NCI-H774 (cell line): Measurements from ENCODE around the gene TBX4.

ENCODE experiments used
- DNase-seq: peaks from one replicate; lab custom pipeline; 2025; lab: John Stamatoyannopoulos, UW

Gene TBX4

GRCh38 chr17:61412860-61413660 is 39.2 kb upstream of the TBX4 start:
- no peak for DNase-seq

GRCh38 chr17:61413661-61414126 is 38.5 kb upstream of the TBX4 start:
- no peak for DNase-seq

DNA sequence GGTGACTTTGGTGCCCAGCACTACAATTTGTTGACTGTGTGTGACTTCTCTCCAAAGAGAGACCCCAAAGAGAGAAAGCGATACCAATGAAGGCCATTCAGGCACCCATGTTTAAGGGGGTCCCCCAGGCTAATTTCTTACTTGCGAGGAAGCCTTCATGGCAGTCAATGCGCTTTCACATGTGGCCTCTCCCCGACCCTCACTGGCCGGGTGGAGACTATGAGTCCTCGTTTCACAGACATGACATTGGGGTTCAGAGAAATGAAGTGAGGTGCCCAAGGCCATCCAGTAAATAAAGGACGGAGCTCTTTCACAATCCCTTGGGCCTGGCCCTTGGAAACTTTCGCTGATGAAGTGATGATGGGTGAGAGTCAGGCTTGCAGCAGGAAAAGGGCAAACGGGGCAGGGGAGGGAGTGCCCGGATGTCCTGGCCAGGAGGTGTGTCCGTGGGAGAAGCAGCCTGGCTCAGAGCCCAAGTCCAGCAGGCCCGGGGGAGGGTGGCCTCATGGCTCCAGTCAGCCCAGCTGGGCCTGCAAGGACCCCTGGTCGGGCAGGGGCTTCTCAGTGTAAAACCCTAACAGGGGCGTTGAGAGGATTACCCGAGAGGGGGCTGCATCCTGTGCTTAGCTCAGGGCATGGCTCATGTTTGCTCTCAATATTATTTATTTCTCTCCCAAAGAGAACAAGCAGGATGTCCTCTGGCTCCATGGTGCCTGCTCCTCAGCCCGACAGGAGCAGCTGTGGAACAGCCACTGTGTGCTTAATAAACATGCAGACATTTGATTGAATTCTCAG is 37.9 kb upstream of the TBX4 start:
- DNase-seq, result no peak

- no peak for DNase-seq
Measured at GRCh38 chr17:61414936-61415251, 37.3 kb upstream of the TBX4 start.

- no peak for DNase-seq
Measured at GRCh38 chr17:61415374-61416210, 36.6 kb upstream of the TBX4 start.

DNA sequence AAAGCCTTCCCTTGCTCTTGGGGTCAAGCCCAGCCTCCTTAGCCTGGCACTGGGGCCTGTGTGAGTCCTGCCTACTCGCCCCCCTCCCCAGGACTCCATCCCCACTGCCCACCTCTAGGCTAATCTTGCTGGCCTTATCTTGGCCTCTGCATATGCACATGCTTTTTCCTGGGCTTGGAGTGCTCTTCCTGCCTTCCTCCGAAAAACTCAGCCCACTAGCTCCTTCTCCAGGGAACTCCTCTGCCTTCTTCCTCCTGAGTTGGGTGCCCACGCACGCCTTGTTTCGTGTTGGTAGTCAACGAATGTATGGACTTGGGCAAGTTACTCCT is 36.0 kb upstream of the TBX4 start:
- DNase-seq, result no peak

DNA sequence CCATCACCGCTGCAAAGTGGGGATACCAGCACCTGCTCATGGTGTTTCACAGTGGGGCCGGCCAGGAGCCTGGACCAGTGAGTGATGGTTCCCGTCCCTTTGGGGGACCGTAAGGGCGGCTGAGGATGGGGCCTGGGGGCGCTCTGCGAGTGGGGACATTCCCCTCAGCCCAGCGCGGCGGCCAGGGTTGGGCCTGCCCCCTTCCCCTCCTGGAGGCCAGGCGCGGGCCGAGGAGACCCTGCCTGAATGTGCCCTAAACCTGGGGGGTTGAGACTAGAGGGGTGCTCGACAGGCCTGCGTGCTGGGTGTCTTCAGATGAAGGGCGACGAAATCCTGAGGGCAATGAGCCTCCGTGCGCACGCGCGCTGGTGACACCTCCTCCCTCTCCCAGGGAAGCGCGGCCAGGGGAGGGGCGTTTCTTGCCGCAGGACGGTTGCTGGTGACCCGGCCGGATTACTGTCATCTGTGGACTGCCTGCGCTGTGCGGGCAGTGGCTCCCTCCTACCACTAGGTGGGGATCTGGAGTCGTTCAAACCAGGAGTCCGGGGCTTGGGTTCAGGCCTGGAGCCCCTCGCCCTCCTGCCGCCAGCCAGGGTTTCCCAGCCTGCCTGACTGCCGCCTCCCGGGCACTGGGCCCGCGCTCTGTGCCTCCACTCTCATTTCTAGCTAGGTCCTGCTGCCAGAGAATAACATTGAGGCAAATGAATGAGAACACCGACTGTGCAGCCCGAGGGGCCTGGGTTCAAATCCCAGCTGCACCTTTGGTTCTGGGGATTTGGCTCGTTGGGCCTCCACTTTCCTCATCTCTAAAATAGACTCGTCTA is 35.5 kb upstream of the TBX4 start:
- peak; percentile 83 for DNase-seq

- no peak for DNase-seq
Measured at GRCh38 chr17:61418449-61418848, 33.8 kb upstream of the TBX4 start.

GRCh38 chr17:61419496-61420046 is 32.7 kb upstream of the TBX4 start:
- no peak for DNase-seq

DNA sequence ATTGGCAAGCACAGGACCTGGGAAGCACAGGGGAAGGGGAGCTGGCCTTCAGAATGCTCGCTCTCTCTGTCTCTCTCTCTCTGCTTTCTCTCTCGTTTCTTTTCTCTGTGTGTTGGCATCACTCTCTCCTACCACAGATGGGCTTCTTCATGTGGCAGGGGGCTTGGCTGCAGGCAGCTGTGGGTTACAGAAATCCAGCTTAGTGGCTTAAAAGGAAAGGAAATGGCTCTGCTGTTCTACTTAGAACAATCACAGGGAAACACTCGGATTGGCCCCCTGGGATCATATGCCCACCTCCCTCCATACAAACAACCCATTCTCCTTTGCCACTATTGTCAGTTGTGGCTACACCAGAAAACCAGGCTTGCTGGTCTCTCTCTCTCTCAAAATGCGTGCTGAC is 32.2 kb upstream of the TBX4 start:
- no peak for DNase-seq

DNA sequence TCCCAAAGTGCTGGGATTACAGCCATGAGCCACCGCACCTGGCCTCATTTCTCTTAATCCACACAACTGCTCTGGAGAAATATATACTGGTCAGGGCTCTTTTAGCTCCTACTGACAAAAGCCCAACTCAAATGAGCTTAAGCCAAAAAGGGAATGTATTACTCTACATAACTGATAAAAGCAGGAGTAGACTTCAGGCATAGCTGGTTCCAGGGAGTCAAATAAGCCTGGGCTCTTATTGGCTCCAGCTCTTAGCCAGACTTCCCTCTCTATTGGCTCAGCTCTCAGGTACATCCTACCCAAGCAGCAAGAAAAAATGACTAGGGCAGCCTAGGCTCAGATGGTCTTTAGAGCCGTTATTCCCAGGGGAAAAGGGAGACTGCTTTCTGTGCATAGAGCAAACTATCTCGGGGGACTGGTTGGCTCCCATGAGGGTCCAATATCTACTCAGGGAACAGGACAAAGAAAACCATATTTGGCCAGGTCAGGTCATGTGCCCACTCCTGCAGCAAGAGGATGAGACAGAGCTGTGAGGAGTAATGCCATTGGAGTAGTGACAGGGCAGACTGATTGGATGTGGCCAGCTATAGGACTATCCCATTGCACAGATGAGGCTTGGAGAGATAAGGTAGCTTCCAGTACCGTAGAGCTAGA is 31.4 kb upstream of the TBX4 start:
- no peak for DNase-seq

GRCh38 chr17:61421460-61421859 is 30.8 kb upstream of the TBX4 start:
- DNase-seq, result no peak

- DNase-seq, result no peak
Measured at GRCh38 chr17:61422116-61422799, 30.0 kb upstream of the TBX4 start.

DNA sequence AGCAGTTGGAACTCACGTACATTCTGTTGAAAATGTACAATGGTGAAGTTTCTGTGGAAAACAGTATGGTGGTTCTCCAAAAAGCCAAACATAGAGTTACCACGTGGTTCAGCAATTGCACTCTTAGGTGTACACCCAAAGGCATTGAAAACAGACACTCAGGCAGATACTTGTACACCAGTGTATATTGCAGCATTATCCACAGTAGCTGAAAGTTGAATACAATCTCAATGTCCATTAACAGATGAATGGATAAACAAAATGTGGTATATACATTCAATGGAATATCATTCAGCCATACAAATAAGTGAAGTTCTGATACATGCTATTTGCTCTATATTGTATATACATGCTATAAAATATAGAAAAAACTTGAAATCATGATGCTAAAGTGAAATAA is 29.4 kb upstream of the TBX4 start:
- no peak for DNase-seq

DNA sequence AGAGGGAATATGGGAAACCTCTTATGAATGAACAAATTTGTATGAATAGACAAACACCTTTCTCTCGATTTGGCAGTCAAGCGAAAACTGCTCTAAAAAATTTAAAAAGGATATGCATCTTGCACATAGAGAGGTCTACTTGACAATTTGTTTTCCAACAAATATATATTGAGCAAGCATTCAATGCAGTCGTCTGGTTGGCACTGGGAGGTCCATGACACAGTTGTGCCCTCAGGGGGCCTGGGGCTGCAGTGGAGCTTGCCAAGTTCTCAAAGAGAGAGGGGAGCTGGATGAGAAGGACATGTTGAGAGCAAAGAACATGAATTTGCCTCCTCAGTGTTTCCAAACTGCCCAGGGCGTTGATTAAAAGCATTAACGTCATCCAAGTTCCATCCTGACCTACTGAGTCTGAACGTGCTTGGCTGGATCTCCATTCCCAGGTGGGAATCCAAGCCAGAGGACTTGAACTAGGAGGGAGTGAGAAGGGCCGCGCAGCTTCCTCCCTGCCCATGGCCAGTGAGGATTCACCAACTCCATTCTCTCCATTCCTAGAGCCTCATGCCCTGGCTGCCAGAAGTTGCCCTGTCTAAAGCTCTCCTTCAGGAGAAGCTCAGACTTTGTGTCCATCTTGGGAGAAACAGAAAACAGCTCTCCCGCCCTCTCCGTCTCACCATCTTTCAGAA is 28.1 kb upstream of the TBX4 start:
- DNase-seq, result no peak

GRCh38 chr17:61425682-61426481 is 26.3 kb upstream of the TBX4 start:
- no peak for DNase-seq

DNA sequence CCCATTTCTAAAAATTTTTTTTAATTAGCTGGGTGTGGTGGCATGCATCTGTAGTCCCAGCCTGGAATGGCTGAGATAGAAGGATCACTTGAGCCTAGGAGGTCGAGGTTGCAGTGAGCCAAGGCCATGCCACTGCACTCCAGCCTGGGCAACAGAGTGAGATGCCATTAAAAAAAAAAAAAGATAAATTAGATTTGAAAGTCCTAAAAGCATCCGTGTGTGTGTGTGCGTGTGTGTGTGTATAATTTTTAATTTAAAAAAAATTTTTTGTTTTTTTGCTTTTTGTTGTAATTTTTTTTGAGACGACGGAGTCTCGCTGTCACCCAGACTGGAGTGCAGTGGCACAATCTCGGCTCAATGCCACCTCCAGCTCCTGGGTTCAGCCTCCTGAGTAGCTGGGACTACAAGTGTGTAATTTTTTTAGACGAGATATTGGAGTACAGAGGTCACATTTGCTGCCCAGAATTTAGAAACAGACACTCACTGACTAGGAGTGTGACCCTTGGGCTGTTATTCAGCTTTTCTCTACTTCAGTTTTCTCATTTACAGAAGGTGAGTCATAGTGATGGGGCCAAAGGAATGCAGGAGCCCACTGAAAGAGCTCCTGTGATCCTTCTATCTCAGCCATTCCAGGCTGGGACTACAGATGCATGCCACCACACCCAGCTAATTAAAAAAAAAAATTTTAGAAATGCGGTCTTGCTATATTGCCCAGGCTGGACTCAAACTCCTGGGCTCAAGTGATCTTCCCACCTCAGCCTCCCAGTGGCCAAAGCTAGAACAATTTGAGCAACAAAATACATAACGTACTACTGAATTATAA is 25.5 kb upstream of the TBX4 start:
- no peak for DNase-seq

DNA sequence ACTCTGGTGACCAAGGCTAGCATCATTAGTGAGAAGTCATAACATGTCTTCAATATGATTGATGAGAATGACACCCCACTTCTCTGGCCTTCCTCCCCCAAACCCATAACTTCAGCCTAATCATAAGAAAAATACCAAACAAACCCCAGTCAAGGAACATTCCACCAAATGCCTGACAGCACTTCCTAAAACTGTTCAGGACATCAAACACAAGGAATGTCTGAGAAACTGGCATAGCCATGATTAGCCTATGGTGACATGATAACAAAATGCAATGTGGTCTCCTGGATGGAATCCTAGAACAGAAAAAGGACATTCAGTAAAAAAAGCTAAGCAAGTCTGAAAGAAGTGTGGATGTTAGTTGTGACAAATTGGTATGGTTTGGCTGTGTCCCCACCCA is 24.7 kb upstream of the TBX4 start:
- no peak for DNase-seq
